Activated T-helper 1 cell treated with anti-CD3 and anti-CD28 coated beads, Interleukin-12 subunit alpha, Interleukin-12 subunit beta, Interleukin-2, Interleukin-4 antibody, amounts not matched to agents 30 ng/mL and 10 ng/mL and 1 ng/mL, durations not matched to agents 14 hours and 24 hours and 36 hours (primary cell): Measurements from ENCODE around the gene MAST3. TPM values are rescaled to one million over a fixed set of nuclear protein-coding genes. Genes with fewer than 3 reads are reported as not detected.
A peak's percentile ranks its signal among the peaks of the same experiment; 100 is the strongest.
"Not testable (repeated sequence)": the region's sequence is repeated elsewhere in the genome, so short reads cannot be mapped to it uniquely, and the experiment has no call there.

Experiments used
- DNase-seq: peaks from one replicate; pipeline ENCODE4 v3.0.0; 2021; ENCODE audit warnings: low spot score
- H3K27ac Mint-ChIP-seq: one replicate; pipeline ENCODE4 v1.8.0; 2021; ENCODE audit warnings: mild to moderate bottlenecking, mixed read lengths
- H3K27me3 Mint-ChIP-seq: one replicate; pipeline ENCODE4 v1.8.0; 2022; ENCODE audit warnings: mild to moderate bottlenecking, moderate library complexity, mixed read lengths; ENCODE audit not compliant: insufficient read depth
- H3K36me3 Mint-ChIP-seq: one replicate; pipeline ENCODE4 v1.8.0; 2021; ENCODE audit warnings: low read depth, mixed read lengths
- H3K4me1 Mint-ChIP-seq: one replicate; pipeline ENCODE4 v1.8.0; 2021; ENCODE audit warnings: low read depth, mixed read lengths
- H3K4me3 Mint-ChIP-seq: one replicate; pipeline ENCODE4 v1.8.0; 2021; ENCODE audit warnings: mild to moderate bottlenecking, moderate library complexity, mixed read lengths
- H3K9me3 Mint-ChIP-seq: one replicate; pipeline ENCODE4 v1.8.0; 2021; ENCODE audit warnings: mixed read lengths
- intact Hi-C: fragments of 100-400 bp; cut with micrococcal nuclease; formaldehyde crosslinking; loops from one replicate; pipeline ENCODE4 v1.15.1; 2024
- total RNA-seq: library from RNA; stranded (reverse); gene quantifications from 2 replicates; pipeline ENCODE4 v1.2.3, GENCODE V29; 2022

Gene MAST3
- total RNA-seq, 1 donor from 2014 or later: 16.5 TPM

DNA sequence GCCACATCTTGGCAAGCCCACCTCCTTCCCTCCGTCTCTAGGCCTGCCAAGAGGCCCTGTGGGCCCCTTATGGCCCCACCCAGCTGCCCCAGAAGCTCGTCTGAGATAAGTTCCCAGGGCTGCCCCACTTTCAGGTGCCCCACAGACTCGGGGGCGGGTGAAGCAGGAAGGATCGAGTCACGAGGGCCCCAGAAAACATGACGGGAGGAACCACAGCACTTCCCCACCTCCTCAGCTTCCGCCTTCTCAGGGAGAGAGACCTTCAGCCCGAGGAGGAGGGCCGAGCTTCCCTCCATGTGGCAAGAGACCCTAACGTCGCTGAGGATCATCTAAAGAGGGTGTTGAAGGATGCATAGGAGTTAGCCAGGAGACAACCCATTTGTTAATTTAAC, 6.4 kb upstream of the MAST3 start:
- peaks cover 53% of the 10 kb centered on the region for H3K4me1 Mint-ChIP-seq
- intact Hi-C loops: no loop called here

DNA sequence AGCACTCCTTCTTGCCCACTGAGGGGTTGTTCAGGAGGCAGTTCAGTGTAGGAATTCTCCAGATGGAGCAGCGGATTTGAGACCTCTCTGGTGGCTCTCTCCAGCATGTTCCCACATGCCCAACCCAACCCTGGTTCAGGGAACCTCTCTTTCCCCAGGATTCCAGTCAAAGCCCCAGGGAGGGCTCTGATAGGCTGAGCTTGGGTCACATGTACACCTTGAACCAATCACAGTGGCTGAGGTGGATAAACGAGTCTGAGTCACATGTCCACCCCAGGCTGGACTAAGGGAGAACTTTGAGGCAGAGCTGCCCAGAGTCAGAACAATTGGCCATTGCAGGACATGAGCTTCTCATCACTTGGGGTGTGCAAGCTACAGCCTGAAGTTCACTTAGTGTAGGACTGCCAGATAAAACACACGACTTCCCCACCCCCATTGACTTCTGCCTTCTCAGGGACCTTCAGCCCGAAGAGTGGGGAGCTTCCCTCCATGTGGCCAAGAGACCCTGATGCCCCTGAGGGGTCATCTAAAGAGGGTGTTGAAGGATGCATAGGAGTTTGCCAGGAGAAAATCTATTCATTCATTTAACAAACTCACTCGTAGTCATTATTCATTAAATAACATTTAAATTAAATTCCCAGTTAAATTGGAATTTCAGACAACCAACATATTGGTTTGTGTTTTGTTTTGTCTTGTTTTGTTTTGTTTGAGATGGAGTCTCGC, 4.0 kb upstream of the MAST3 start:
- Mint-ChIP-seq H3K4me3 (no peak overlapping the region), H3K9me3 (no peaks in the 10 kb centered on the region), H3K27me3 (peaks cover 4% of the 10 kb centered on the region), H3K36me3 (peaks cover 2% of the 10 kb centered on the region), H3K27ac (no peak overlapping the region), H3K4me1 (peaks cover 52% of the 10 kb centered on the region)
- DNase-seq: no peak
- intact Hi-C loops: no loop called here

More for the DNA sequence above, 6.4 kb upstream of the MAST3 start:
- Mint-ChIP-seq H3K9me3 (no peaks in the 10 kb centered on the region), H3K27me3 (no peaks in the 10 kb centered on the region), H3K4me3 (peak overlapping the region; percentile 69), H3K27ac (peak overlapping the region; percentile 94), H3K36me3 (peaks cover 2% of the 10 kb centered on the region)
- peak; percentile 77 for DNase-seq

DNA sequence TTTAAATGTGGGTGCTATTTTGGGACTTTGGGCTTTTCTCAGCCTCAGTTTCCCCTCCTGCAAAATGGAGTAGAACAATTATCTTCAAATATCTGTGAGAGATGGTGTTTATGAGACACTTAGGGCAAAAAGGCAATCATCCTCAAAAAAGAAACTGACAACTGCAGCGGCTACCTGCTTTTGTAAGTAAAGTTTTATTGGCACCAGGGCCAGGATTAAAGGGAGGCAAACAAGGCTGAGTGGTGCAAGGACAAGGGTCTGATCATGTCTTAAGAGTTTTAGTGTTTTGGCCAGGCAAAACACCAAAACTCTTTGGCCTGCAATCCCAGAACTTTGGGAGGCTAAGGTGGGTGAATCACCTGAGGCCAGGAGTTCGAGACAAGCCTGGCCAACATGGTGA, 1.3 kb upstream of the MAST3 start:
- H3K4me3 Mint-ChIP-seq: no peak overlapping the region
- peaks cover 4% of the 10 kb centered on the region for H3K36me3 Mint-ChIP-seq
- no peaks in the 10 kb centered on the region for H3K9me3 Mint-ChIP-seq
- peaks cover 6% of the 10 kb centered on the region for H3K27me3 Mint-ChIP-seq
- H3K4me1 Mint-ChIP-seq: peaks cover 40% of the 10 kb centered on the region
- DNase-seq: no peak
- intact Hi-C loops: no loop called here
- H3K27ac Mint-ChIP-seq: no peak overlapping the region

- intact Hi-C loops: loop anchor here (1.0 kb wide), 1 partner anchor 21 kb away; no protein-coding TSS in a partner anchor
- DNase-seq: no peak
- H3K27me3 Mint-ChIP-seq: peaks cover 6% of the 10 kb centered on the region
Measured at GRCh38 chr19:18097993-18098890, 664 bp downstream of the MAST3 start.

GRCh38 chr19:18098891-18099622, 1.5 kb downstream of the MAST3 start:
- Mint-ChIP-seq H3K4me3 (peak overlapping the region; percentile 85), H3K4me1 (peaks cover 30% of the 10 kb centered on the region), H3K36me3 (peaks cover 3% of the 10 kb centered on the region), H3K27ac (no peak overlapping the region), H3K9me3 (no peaks in the 10 kb centered on the region), H3K27me3 (peaks cover 6% of the 10 kb centered on the region)
- DNase-seq: no peak
- intact Hi-C loops: no loop called here

More at GRCh38 chr19:18097993-18098890, 664 bp downstream of the MAST3 start:
- Mint-ChIP-seq H3K4me1 (peaks cover 30% of the 10 kb centered on the region), H3K36me3 (peaks cover 3% of the 10 kb centered on the region), H3K9me3 (no peaks in the 10 kb centered on the region), H3K27ac (no peak overlapping the region), H3K4me3 (peak overlapping the region; percentile 85)

DNA sequence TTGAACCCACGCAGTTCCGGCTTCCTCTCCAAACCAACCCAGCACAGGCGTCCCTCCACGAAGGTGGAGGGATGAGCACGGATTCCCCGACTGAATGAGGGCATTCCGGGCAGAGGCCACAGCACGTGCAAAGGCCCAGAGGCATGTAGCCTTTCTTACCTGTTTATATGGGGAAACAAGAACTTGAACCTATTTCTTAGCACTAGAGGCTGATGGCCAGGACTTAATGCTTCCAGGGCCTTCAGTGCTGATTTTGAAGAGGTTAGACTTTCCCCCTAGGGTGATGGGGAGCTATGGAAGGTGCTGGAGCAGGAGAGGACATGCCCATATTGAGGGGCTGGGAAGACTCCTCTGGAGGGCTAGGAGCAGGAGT, 2.0 kb downstream of the MAST3 start:
- Mint-ChIP-seq H3K27ac (no peak overlapping the region), H3K4me1 (peaks cover 34% of the 10 kb centered on the region), H3K27me3 (peaks cover 6% of the 10 kb centered on the region), H3K9me3 (no peaks in the 10 kb centered on the region), H3K4me3 (peak overlapping the region; percentile 85), H3K36me3 (peaks cover 3% of the 10 kb centered on the region)
- intact Hi-C loops: no loop called here
- no peak for DNase-seq

GRCh38 chr19:18100710-18101109, 3.1 kb downstream of the MAST3 start:
- no peak for DNase-seq
- peaks cover 3% of the 10 kb centered on the region for H3K36me3 Mint-ChIP-seq
- H3K27ac Mint-ChIP-seq: no peak overlapping the region
- intact Hi-C loops: no loop called here
- peaks cover 30% of the 10 kb centered on the region for H3K4me1 Mint-ChIP-seq
- no peak overlapping the region for H3K4me3 Mint-ChIP-seq
- no peaks in the 10 kb centered on the region for H3K9me3 Mint-ChIP-seq
- peaks cover 6% of the 10 kb centered on the region for H3K27me3 Mint-ChIP-seq

DNA sequence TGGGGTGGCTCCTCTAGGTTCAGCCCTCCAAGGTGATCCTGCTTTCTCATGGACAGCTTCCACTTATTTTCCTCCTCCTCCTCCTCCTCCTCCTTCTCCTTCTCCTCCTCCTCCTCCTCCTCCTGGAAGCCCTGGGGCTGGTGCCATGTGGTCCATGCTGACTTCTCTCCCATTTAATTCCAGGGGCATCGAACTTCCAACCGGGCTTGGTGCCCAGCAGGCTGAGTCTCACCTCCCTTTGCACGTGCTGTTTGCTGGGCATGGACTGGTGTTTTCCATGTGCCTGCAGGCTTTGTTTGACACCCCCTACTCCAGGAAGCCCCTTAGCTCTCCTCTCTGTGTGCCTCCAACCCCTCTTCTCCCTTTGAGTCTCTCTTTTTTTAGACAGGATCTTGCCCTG, 3.7 kb downstream of the MAST3 start:
- no peaks in the 10 kb centered on the region for H3K9me3 Mint-ChIP-seq
- peaks cover 30% of the 10 kb centered on the region for H3K4me1 Mint-ChIP-seq
- H3K27me3 Mint-ChIP-seq: peaks cover 6% of the 10 kb centered on the region
- intact Hi-C loops: no loop called here
- no peak overlapping the region for H3K27ac Mint-ChIP-seq
- no peak for DNase-seq
- no peak overlapping the region for H3K4me3 Mint-ChIP-seq
- peaks cover 3% of the 10 kb centered on the region for H3K36me3 Mint-ChIP-seq

GRCh38 chr19:18102916-18103542, 5.5 kb downstream of the MAST3 start:
- Mint-ChIP-seq H3K27ac (no peak overlapping the region), H3K36me3 (peaks cover 3% of the 10 kb centered on the region), H3K4me1 (peaks cover 26% of the 10 kb centered on the region), H3K9me3 (no peaks in the 10 kb centered on the region), H3K27me3 (peaks cover 6% of the 10 kb centered on the region), H3K4me3 (peak overlapping the region; percentile 43)
- DNase-seq: no peak
- intact Hi-C loops: no loop called here

DNA sequence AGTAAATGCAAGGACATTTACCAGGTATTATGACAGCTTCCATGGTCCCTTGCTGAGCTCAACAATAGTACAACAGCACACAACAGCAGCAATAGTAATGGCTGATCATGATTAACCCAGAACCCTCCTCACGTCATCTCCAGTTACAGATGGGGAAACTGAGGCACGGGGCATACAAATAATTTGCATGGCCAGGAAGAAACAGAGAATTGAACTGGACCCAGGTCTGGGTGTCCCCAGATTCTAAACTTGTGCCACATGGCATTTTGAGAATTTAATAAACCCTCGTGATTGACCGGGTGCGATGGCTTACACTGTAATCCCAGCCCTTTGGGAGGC, 7.2 kb downstream of the MAST3 start:
- H3K9me3 Mint-ChIP-seq: no peaks in the 10 kb centered on the region
- no peaks in the 10 kb centered on the region for H3K27me3 Mint-ChIP-seq
- intact Hi-C loops: loop anchor here (1.0 kb wide), 1 partner anchor 13 kb away; no protein-coding TSS in a partner anchor
- H3K4me1 Mint-ChIP-seq: peaks cover 16% of the 10 kb centered on the region
- H3K27ac Mint-ChIP-seq: no peak overlapping the region
- DNase-seq: no peak
- peak overlapping the region; percentile 70 for H3K4me3 Mint-ChIP-seq
- H3K36me3 Mint-ChIP-seq: peaks cover under 1% of the 10 kb centered on the region

- H3K9me3 Mint-ChIP-seq, intact Hi-C loops, DNase-seq, H3K36me3 Mint-ChIP-seq, H3K27ac Mint-ChIP-seq, H3K27me3 Mint-ChIP-seq, H3K4me3 Mint-ChIP-seq: not testable (repeated sequence)
- peaks cover 13% of the 10 kb centered on the region for H3K4me1 Mint-ChIP-seq
Measured at GRCh38 chr19:18105259-18105658, 7.7 kb downstream of the MAST3 start.

- DNase-seq: no peak
- Mint-ChIP-seq H3K36me3 (peaks cover 2% of the 10 kb centered on the region), H3K9me3 (no peaks in the 10 kb centered on the region), H3K27me3 (no peaks in the 10 kb centered on the region), H3K4me3 (peak overlapping the region; percentile 9), H3K4me1 (peaks cover 13% of the 10 kb centered on the region), H3K27ac (no peak overlapping the region)
- intact Hi-C loops: no loop called here
Measured at GRCh38 chr19:18107235-18107634, 9.7 kb downstream of the MAST3 start.
